Left kidney (tissue), 2 donors: ENCODE data around the gene SAP25. TPM values are rescaled to one million over a fixed set of nuclear protein-coding genes. Genes with fewer than 3 reads are reported as not detected.
"Not testable (repeated sequence)": the region's sequence is repeated elsewhere in the genome, so short reads cannot be mapped to it uniquely, and the experiment has no call there.

ENCODE experiments used
- DNase-seq: peaks from one replicate; pipeline ENCODE4 v3.0.0-alpha.2; 2013
- polyA plus RNA-seq: library from polyadenylated mRNA; unstranded; fragments of 120-200 nt; gene quantifications from one replicate; pipeline ENCODE4 v1.2.1, GENCODE V29; 2013; ENCODE audit not compliant: insufficient read length

Gene SAP25
- polyA plus RNA-seq, 1 donor = 4.2 TPM

DNA sequence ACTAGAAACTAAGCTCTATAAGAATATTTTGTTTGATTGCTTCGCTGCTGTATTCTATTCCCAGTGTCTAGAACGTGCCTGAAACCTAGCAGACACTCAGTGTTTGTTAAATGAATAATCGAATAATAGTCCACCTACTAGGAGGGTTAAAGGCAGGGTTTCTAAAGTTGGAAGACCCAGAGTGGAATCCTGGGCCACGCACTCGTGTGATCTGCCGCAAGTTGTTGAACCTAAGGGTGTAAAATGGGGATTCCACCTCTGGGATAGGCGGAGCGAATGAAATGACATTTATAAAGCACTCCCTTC lies 35.4 kb downstream of the SAP25 start:
- DNase-seq = no peak

DNA sequence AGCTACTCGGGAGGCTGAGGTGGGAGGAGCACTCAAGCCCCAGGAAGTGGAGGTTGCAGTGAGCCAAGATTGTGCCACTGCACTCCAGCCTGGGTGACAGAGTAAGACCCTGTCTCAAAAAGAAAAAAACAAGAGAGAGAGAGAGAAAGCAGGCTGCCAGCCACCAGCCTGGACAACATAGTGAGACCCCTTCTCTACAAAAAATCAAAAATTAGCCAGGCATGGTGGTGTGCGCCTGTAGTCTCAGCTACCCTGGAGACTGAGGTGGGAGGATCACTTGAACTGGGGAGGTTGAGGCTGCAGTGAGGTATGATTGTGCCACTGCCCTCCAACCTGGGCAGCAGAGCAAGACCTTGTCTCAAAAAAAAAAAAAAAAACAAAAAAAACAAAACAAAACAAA lies 37.0 kb downstream of the SAP25 start:
- not testable (repeated sequence) for DNase-seq

DNA sequence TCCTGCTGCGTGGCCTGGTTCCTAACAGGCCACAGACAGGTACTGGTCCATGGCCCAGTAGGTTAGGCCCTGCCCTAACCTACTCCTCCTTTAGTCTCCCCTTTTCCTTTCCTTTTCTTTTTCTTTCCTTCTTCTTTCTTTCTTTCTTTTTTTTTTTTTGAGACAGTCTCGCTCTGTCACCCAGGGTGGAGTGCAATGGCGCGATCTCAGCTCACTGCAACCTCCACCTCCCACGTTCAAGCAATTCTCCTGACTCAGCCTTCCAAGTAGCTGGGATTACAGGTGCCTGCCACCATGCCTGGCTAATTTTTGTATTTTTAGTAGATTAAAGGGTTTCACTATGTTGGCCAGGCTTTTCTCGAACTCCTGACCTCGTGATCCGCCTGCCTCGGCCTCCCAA lies 37.7 kb downstream of the SAP25 start:
- not testable (repeated sequence) for DNase-seq

GRCh38 chr7:100532165-100533022 lies 41.3 kb downstream of the SAP25 start:
- DNase-seq = no peak

DNA sequence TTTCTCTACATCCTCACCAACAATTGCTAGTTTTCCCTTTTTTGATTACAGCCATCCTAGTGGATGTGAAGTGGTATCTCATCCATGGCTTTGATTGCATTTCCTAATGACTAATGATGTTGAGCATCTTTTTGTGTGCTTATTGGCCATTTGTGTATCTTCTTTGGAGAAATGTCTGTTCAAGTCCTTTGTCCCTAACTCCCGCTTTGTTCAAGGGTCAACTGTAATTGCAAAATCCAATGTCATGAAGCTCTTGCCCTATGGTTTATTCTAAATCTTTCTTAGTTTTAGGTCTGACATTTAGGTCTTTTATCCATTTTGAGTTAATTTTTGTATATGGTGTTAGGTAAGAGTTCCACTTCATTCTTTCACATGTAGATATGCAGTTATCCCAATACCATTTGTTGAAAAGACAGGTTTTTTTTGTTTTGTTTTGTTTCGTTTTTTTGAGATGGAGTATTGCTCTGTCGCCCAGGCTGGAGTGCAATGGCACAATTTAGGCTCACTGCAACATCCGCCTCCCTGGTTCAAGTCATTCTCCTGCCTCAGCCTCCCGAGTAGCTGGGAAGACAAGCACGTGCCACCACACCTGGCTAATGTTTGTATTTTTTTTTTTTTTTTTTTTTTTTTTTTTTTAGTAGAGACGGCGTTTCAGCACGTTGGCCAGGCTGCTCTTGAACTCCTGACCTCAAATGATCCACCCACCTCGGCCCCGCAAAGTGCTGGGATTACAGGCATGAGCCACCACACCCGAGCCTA lies 45.4 kb downstream of the SAP25 start:
- DNase-seq = not testable (repeated sequence)

DNA sequence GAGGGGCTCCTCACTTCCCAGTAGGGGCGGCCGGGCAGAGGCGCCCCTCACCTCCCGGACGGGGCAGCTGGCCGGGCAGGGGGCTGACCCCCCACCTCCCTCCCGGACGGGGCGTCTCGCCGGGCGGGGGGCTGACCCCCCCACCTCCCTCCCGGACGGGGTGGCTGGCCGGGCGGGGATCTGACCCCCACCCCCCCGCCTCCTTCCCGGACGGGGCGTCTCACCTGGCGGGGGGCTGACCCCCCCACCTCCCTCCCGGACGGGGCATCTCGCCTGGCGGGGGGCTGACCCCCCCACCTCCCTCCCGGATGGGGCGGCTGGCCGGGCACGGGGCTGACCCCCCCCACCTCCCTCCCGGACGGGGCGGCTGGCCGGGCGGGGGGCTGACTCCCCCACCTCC lies 50.5 kb downstream of the SAP25 start:
- not testable (repeated sequence) for DNase-seq

Other genes with a start within 250 kb of the SAP25 start
- 74.1 TPM for gene PILRB, start 215.8 kb downstream of the SAP25 start, polyA plus RNA-seq
- 12.6 TPM for gene PILRA, start 200.4 kb downstream of the SAP25 start, polyA plus RNA-seq
- 7.5 TPM for gene ZCWPW1, start 145.2 kb downstream of the SAP25 start, polyA plus RNA-seq
- gene MEPCE, start 144.1 kb downstream of the SAP25 start, polyA plus RNA-seq = 49.2 TPM
- gene PPP1R35, start 137.4 kb downstream of the SAP25 start, polyA plus RNA-seq = 12.2 TPM
- gene SPACDR, start 109.6 kb downstream of the SAP25 start, polyA plus RNA-seq = 1.2 TPM
- gene TSC22D4, start 94.7 kb downstream of the SAP25 start, polyA plus RNA-seq = 37.4 TPM
- gene NYAP1, start 90.0 kb downstream of the SAP25 start, polyA plus RNA-seq = 1.6 TPM
- 10.0 TPM for gene AGFG2, start 34.7 kb downstream of the SAP25 start, polyA plus RNA-seq
- gene LRCH4, start 12.2 kb upstream of the SAP25 start, polyA plus RNA-seq = 37.7 TPM
- gene FBXO24, start 12.4 kb upstream of the SAP25 start, polyA plus RNA-seq = 2.6 TPM
- gene PCOLCE, start 28.5 kb upstream of the SAP25 start, polyA plus RNA-seq = 94.3 TPM
- 23.5 TPM for gene MOSPD3, start 38.6 kb upstream of the SAP25 start, polyA plus RNA-seq
- gene TFR2, start 67.7 kb upstream of the SAP25 start, polyA plus RNA-seq = 0.93 TPM
- gene ACTL6B, start 82.5 kb upstream of the SAP25 start, polyA plus RNA-seq = not detected
- 162 TPM for gene GNB2, start 99.8 kb upstream of the SAP25 start, polyA plus RNA-seq
- gene GIGYF1, start 120.3 kb upstream of the SAP25 start, polyA plus RNA-seq = 42.7 TPM
- 19.5 TPM for gene POP7, start 132.2 kb upstream of the SAP25 start, polyA plus RNA-seq
- gene EPO, start 146.6 kb upstream of the SAP25 start, polyA plus RNA-seq = 0.20 TPM
- gene ZAN, start 159.7 kb upstream of the SAP25 start, polyA plus RNA-seq = 0.03 TPM